ENCODE results near the gene NDUFA9. TPM values are rescaled to one million over a fixed set of nuclear protein-coding genes. Genes with fewer than 3 reads are reported as not detected.
A peak's percentile ranks its signal among the peaks of the same experiment; 100 is the strongest.

The NDUFA9 gene
- 71.4 and 93.8 TPM in 2 replicates for total RNA-seq (2014; rRNA removed; shearing (Covaris generic))

DNA sequence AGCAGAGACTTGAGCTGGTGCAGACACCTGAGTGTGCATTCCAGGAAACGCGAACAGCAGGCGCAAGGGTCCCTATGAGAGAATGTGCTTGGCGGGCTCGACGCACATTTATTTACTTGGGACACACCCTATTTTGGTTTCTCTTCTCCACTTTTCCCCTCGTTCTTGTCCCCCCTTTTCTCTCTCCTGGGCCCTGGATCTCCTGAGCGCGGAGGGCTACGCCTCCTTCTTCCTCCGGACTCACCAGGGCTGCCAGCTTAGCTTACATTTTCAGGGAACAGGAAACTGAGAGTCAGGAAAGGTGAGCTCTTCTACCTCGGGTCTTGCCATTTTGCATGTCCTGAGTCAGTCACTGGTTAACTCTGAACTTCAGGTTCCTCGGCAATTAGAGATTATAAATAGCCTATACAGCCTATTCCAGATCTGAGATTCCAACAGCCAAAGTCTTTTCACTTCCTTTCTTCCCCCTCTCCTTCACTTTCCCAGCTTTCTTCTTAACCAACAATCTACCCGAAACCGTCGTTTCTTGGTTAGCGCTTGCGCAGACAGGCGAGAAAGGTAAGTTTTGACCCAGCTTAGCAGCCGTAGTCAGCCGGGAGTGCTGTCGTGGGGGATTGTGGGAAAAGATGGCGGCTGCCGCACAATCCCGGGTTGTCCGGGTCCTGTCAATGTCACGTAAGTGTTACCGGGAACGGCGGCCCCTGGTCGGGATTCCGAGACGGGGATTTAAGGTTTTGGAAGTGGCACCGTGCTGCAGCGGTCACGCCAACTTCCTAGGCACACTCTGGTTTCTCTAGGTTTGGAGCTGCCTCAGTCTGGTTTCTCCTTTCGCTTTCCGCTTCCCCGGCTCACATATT is at the start of gene NDUFA9, which contains the start of gene AKAP3:
Gene NDUFA9 (plus strand): TSS at position 614 of the 857 bp plus-strand sequence. CDS start 13 bp downstream, at position 627.
Gene AKAP3 (minus strand): TSS at position 551 of the 857 bp plus-strand sequence. CDS start 10,855 bp downstream, outside the sequence.
- DNase-seq (ENCODE audit: low spot score) = peak; percentile 82

DNA sequence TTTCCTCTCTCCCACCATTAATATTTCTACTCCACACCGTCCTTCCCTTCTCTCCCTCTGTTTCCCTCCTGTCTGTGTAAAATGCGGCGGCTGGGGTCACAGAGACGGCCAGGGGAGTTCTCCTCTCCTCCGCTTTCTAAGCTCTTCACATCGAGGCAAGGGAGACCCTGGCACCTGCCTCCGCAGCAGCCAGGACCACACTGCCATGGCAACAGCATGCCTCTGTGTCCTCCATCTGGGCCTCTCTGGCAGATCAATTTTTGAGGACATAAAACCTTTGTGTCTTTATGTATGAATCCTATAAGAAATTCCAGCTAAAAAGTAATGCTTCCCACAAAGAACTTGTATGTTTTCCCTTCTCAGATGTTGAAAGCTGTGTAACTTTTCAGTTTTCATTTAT is 45.5 kb upstream of the NDUFA9 start:
- no peak for DNase-seq (ENCODE audit: low spot score)

DNA sequence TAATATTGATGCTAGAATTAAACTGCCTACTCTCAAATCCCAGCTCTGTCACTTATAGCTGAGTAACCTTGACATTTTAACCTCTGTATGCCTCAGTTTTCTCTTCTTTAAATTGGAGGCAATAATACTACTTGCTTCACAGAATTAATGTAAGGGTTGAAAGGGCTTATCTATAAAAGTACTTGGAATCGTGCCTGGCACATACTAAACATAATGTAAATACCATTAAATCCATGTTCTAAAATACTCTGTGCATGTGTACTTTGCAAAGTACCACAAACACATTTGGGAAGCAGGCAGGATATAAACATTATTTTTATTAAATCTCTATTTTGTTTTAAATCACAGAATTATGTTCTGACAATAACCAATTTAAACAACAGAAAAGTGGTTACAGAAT is 45.0 kb upstream of the NDUFA9 start:
- no peak for DNase-seq (ENCODE audit: low spot score)

DNA sequence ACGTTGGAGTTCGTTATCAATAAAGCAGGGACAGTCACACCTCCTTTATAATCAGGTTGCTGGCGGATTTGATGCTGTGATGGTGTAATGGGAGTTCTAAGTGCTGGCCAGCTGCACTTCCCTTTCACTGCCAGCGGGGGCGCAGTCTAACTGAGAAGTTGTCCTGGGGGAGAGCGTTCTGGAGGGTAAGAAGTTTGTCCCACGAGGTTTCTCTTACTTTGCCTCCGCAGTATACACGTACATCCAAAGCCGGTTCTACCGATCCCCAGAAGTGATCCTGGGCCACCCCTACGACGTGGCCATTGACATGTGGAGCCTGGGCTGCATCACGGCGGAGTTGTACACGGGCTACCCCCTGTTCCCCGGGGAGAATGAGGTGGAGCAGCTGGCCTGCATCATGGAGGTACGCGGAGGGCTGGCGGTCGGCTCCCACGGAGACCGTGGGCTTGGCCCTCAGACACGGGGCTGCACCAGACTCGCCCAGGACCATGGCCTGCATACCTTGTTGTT is 44.2 kb upstream of the NDUFA9 start:
- DNase-seq (ENCODE audit: low spot score) = peak; percentile 78

DNA sequence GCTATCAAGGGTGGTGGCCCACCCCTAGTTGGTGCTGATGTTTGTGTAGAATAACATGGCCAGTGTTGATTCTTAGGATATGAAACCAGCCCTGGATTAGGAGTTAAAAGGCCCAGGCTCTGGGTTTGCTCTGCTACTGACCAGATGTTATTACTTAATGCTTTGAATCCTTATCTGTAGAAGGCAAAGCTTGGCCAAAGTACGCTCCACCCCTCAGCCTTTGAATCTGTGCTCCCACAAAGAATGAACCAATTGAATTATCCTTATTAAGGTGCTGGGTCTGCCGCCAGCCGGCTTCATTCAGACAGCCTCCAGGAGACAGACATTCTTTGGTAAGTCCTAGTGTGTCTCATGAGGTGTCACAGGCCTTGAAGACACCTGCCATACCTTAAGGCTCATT is 41.9 kb upstream of the NDUFA9 start:
- DNase-seq (ENCODE audit: low spot score) = no peak

DNA sequence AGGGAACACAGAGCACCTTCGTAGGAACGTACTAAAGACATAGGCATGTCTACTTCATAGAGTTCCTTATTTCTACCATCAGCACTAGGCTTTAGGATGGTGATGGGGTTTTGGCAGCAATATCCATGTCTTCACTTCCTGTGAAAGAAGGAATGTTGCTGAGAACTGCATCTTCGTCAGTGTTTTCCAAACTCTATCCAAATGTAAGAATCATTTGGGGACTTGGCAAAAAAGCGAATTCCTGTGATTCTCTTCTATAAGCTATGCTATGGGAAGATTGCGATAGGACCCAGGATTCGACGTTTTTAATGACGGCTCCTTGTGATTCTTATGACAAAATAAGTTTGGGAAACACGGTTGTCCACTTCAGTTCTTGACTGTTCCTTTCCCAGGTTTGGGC is 39.8 kb upstream of the NDUFA9 start:
- no peak for DNase-seq (ENCODE audit: low spot score)

DNA sequence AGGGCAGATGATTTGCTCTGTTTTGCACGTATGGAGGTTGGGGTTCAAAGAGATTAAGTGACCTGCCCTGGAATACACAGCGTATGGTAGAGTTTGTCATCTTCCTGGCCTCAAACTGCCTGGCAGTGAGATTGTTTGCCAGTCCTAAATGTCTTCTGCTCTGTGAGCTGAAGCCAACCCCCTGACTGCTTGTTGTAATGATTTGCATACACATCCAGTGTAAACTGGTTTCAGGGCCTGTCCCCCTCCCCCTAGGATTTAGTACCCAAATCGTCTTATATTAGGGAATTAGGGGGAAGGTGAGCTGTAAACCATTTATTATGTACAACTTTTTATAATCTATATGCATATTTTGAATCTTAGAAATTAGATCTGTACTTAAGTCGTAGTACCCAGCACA is 38.4 kb upstream of the NDUFA9 start:
- DNase-seq (ENCODE audit: low spot score) = no peak

DNA sequence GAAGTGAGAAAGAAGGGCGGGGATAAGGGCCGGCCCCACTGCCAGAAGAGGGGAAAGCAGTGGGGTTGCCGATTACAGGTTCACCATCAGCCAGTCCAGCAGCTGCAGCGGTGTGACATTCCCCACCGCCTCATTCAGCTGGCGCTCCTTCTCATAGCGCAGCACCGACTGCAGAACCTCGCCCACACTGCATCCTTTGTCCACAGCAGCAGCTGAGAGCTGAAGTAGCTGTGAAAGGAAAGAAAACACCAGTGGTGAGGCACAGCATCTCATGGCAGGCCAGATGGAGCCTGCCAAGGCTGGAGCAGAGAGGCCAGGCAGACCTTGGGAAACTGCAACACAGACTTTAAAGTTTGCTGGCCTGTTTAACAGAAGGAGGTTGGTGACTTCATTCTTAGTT is 33.2 kb upstream of the NDUFA9 start:
- DNase-seq (ENCODE audit: low spot score) = no peak

DNA sequence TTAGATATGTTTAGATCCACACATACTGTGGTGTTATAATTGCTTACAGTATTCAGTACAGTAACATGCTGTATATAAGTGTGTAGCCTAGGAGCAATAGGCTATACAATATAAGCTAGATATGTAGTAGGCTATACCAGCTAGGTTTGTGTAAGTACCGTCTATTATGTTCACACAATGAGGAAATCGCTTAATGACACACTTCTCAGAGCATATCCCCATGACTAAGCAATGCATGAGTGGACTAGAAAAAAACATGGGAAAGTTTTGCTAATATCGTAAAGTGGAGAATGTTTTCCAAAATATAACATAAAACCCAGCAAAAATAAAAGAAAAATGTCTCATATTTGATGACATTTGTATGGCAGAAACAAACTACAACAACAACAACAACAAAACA is 27.4 kb upstream of the NDUFA9 start:
- no peak for DNase-seq (ENCODE audit: low spot score)

DNA sequence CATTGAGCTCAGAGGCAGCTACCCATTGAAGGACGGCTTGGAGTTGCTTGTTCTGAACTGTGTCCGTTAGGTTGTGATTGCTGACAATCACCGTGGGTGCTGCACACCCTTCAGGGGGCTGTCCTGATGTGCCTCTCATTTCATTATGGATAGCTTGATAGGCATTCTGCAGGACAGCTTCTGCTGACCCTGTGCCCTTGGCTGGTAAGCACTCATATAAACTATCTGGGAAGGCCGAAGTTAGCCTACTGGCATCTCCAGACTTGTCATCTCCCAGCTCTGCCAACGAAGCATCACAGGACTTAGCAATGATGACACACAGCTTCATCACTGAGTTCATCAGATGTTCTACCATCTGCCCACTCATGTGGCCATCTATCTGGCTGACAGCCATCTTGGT is 22.4 kb upstream of the NDUFA9 start:
- DNase-seq (ENCODE audit: low spot score) = no peak

DNA sequence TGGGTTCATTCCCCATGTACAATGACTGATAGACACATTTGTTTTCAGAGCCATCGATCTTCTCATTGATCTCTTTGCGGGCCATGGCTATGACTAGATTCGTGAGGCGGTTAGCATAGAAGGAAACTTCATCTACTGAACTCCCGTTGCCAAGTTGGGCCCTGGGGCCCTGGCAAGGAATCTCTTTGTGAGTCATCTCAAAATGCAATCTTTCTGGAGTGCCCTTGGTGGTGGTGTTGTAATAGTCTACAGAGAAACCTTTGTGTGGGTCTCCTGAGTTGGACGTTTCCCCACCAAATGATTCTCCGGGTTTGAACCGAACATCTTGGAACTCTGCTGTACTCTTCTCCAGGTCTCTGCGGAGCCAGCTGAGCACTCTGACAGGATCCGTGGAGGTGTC is 20.5 kb upstream of the NDUFA9 start:
- no peak for DNase-seq (ENCODE audit: low spot score)

DNA sequence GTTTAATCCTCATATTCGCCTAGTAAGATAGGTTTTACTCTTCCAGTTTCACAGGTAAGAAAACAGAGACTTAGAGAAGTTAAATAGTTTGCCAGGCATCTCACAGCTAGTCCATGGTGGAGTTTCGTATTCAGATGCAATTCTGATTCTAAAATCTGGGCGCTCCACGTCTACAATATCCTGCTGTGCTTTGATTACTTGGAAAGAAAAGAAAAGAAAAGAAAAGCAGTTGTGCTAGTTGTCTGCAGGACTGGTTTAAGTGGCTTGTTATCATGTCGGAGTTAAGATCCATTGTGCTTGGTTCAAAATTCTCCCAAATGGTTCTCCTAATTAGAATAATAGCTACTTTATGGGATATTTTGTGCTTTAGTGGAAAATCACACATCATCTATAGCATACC is 18.7 kb upstream of the NDUFA9 start:
- no peak for DNase-seq (ENCODE audit: low spot score)

DNA sequence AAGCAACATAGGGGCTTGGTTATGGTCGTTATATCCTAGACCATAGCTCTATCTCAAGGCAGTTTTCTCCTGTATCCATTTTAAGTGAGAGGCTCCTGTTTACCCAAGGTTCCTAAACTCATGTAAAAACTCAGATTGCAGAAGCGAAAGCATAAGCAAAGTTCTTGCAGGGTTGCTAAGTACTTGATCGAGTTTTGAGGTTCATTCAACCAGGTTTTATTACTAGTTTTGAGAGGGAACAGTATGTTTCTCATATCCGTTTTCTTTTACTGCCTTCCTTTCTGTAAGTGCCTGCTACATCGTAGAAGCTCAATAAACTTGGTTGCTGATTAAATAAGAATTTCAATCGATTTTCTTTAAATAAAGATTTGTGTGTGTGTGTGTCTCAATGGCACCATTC is 5.2 kb upstream of the NDUFA9 start:
- no peak for DNase-seq (ENCODE audit: low spot score)

DNA sequence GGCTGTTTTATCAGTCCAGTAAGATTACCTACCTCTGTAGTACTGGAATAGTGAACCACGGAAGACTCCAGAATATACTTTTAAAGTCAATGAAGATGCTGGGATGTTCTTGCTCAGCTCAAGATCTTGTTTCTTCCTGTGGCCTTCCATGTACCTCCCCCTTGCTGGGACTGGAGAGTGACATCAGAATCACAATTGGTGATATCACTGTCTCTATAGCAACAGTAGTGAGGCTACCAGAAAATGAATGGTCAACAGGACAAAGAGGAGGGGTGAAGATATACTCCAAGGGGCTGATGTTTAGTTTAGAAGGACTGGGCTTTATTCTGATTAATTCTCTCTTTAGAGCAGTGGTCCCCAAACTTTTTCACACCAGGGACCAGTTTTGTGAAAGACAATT is 3.9 kb upstream of the NDUFA9 start:
- no peak for DNase-seq (ENCODE audit: low spot score)

DNA sequence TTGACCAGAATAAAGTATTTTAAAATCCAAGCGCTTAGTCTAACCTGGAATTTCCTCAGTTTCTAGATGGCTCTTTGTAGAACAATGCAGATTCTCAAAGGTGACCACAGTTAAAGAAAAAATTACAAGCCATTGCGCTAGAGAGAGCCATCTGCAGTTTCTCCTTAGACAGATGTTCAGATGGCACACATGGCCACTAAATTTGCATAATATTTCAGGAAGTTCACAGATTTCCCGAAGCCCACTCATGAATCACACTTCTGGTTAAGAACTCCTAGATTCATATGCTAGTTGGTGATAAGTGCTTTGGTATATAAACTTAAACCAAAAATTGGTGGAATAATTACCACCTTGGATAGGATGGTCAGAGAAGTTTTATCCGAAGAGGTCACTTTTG is 812 bp upstream of the NDUFA9 start:
- DNase-seq (ENCODE audit: low spot score) = no peak

DNA sequence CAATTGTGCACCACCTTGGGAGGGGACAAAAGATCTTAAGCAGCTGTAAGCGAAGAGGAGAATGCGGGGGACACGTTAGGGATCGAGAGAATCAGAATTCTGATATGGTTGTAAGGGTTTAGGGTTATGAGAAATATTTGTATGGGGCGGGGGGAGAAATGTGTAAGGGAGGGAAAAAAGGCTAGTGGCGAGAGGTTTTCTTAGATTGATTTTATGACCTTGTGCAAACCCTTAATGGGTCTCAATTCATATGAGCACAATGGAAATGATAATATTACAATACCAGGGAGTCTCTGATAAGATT is 396 bp downstream of the NDUFA9 start:
- no peak for DNase-seq (ENCODE audit: low spot score)

DNA sequence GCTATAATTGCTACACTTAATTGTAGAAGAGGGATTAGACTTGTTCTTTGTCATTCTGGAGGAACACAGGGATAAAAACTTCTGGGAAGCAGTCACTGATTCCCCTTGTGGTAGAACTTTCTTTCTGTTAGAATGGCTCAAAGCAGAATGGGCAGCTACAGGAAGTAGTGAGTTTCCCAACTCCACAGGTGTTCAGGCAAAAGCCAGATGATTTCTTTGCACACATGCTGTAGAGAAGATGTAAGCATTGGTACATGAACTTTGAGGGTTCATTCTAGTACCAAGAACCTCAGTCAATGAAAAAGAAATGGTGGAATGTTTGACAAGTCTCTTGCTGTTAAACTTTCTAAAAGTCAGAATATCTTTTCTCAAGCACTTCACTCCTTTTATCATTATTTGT is 4.3 kb downstream of the NDUFA9 start:
- no peak for DNase-seq (ENCODE audit: low spot score)

DNA sequence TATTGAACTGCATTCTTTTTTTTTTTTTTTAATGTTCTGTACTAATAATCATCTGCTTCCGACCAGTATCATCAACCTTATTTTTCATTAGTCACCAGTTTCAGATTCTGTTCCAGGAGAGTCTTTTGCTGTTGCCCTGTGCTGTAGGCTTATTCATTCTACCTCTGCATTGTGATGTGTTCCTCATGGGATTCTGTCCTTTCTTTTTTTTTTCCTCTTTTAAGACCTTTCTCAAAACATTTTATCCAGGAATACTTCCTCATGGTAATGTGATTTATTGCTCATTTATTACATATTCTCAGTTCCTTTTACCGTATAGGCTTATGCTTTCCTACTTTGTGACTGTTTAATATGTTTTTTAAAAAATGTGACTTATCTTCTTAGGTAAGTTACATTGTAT is 4.8 kb downstream of the NDUFA9 start:
- DNase-seq (ENCODE audit: low spot score) = no peak

DNA sequence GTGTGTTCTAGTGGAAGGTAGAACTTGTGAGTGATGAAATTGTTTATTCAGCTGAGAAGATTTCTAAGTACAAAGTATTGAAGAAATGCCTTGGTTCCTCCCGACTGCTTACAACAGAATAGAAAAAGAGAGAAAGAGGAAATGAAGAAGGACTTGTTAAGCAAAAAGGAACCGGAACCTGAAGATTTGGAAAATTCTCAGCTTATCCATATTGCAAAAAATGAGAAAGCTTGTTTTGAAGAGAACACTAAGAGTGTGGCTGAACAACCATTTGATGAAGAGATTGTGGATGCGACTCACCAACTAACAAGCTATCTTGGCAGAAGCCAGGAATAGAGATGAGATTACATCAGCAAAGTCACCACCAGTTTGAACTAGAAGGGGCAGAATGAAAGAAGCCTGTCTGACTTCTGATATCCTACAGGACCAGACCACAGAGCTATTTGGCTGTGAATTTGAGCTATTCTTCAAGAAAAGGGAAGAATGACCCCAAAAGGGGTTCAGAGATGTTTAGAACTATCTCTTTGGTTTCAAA is 15.1 kb downstream of the NDUFA9 start:
- no peak for DNase-seq (ENCODE audit: low spot score)

DNA sequence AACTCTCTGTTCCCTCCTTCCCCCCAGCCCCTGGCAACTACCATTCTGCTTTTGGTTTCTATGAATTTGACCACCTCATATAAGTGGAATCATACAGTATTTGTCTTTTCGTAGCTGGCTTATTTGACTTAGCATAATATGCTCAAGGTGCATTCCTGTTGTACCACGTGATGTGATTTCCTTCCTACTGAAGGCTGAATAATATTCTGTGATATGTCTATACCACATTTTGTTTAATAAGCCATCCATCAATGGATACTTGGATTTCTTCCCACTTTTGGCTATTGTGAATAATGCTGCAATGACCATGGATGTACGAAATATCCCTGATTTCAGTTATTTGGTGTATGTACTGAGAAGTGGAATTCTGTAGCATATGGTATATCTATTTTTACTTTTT is 16.3 kb downstream of the NDUFA9 start:
- no peak for DNase-seq (ENCODE audit: low spot score)

DNA sequence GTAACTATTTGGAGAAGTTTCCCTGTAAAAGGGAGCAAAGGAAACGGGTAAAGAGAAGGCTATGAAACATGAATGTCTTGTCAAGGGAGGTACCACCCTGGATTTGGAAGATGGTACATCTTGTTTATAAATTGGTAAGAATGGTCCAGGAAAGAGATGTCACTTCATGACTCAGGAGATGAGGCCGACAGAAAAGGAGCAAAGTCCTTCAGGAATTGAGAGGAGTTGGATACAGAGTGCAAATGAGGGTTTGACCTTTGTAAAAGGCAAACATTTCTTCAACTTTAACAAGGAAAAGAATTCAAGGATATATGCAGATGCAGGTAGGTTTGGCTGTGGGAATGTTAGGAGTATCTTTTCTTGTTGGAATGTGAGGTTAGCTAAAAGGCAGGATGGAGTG is 30.8 kb downstream of the NDUFA9 start:
- DNase-seq (ENCODE audit: low spot score) = no peak

DNA sequence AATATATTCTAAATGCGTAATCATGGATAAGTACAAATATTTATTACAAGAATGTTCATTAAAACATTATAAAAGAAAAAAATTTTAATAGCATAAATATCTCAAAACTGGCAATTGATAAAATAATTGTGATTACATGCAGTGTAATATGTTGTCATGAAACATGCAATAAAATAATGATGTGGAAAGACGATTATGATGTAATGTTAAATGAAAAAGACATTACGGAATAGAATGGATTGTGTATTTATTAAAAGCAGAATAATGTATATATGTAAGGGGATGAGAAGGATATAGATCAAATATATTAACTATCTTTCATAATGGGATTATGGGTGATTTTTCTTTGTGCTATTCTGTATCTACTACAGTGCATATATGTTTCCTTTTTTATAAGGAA is 32.8 kb downstream of the NDUFA9 start:
- DNase-seq (ENCODE audit: low spot score) = no peak

DNA sequence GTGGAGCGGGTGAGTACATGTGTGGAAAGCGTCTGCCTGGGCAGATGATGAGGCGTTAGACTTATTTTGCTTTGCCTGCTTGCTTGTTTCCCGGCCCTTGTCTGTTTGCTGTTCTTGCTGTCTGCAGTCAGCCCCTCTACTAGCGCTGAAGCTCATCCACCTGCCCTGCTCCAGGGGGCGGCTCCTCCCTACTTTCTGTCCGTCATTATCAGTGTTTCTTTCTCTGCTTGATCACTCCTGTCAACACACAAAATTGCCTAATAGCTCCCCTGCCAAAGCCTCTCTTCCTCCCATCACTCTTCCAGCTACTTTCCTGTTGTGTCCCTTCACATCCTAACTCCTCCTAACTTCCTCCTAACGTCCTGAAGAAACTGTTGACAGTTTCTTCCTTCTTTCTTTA is 36.4 kb downstream of the NDUFA9 start:
- no peak for DNase-seq (ENCODE audit: low spot score)

All from HT-29 (cell line).